Prostate gland (tissue), 2 donors: ENCODE data around the gene PLPP1.

Experiments
- CTCF ChIP-seq, 4 experiments: fragments of 200-600 bp in 2 of 4; fragments of 450-650 bp in 2 of 4; sonication (generic) in 2 of 4; IDR thresholded peaks; 1 replicate in 3 of 4; 2 replicates in 1 of 4; pipeline ENCODE4 v1.5.1; 2016 to 2019; ENCODE audit warnings: antibody characterized with exemption in 4 of 4, mild to moderate bottlenecking in 2 of 4, moderate library complexity in 2 of 4
- POLR2A ChIP-seq: fragments of 450-650 bp; IDR thresholded peaks from one replicate; pipeline ENCODE4 v1.6.1; 2016; ENCODE audit warnings: antibody characterized with exemption, mild to moderate bottlenecking

DNA sequence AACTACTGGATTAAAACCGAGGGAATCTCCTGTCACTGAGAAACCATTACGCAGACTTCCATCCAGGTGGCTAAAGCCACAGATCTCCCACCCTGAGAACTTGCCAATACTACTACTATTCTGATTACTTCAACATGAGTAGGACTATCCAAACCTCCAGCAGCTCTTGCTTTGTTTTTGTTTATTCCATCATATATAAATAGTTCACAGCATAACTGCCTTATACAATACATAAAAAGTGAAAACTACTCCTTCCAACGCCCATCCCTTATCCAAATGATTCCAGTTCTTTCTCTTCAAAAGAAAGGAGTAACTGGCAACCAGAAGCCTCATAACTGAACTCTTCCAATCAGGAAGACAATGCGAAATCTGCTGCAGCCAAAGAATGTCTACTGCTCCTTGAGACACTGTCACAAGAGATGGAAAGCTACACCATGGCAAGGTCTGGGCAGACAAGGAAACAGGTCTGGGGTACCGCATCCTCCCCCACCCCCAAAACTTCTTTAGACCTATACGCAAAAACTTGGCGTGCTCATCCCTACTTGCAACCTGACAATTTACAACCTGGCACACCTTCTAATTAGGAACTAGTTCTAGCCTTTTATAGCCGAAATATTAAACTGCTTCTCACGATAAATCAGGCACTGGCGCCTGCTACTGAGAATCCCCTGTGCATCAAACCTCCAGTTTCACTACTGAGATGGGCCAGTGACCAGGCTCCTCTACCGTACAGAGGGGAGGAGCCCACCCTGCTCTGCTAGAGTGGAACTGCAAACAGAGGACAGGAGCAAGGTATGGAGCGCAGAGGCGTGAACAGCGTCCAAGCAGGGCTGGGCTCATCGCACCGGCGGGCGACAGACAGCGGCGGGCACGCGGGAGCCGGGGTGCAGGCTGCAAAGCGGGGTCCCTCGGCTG, 986 bp downstream of the PLPP1 start:
- TF ChIP-seq CTCF (IDR thresholded peaks at IDR 0.05) (no peak), POLR2A (no peak)
